Epidermal melanocyte (primary cell): Measurements from ENCODE around the gene PID1.
A peak's percentile ranks its signal among the peaks of the same experiment; 100 is the strongest.

Source experiments
- DNase-seq: peaks from one replicate; pipeline ENCODE4 v3.0.0; 2011; ENCODE audit warnings: low spot score; ENCODE audit not compliant: insufficient read length

Gene PID1

DNA sequence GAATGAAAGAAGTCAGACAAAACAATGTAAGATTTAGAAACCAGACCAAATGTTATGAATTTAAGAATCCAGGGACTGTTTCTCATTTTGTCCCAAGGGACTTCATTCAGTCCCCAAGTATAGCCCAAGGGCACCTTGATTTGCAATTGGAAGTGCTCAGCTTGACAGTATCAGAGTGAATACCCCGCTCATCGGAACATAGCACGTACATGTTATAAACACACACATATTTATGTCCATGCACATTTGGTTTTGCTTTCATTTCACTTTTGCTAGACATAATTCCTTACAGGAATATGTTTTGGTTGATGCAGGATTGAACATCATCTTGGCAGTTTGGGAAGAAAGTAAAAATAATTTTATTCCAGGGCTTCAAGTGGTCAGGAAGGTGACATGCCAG lies 100.2 kb downstream of the PID1 start:
- no peak for DNase-seq

DNA sequence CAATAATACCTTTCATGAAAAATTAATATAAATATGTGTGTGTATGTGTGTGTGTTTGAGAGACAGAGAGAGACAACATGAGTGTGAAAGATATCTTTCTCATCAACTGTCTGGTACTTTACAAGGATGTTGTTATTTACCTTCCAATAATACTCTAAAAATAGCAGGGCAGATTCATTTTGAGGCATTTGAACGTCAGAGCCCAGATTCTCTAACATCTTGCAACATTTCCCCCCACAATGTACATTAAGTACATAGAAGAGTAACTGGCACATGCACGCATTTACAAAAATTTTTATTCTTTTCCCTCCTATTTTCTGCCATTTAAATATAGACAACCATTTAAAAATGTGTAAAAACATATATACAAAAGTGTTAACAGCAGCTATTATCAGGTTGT lies 100.9 kb downstream of the PID1 start:
- no peak for DNase-seq

DNA sequence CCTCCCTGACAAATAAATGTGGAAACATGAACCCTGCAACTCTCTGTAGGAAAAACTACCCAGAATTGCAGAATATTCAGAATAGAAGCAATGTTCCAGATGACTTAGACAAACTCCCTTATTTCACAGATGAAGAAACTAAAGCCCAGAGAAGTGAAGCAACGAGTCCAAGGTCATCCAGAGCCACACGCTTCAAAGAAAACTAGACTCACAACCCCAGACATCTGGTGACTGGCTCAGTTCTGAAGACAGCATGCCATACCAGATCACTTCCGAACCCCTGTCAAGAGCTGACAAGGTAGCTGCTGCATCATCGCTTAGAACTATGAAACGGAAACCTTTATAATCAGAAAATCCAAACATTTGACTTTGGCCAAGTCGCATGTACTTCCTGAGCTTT lies 101.3 kb downstream of the PID1 start:
- no peak for DNase-seq

DNA sequence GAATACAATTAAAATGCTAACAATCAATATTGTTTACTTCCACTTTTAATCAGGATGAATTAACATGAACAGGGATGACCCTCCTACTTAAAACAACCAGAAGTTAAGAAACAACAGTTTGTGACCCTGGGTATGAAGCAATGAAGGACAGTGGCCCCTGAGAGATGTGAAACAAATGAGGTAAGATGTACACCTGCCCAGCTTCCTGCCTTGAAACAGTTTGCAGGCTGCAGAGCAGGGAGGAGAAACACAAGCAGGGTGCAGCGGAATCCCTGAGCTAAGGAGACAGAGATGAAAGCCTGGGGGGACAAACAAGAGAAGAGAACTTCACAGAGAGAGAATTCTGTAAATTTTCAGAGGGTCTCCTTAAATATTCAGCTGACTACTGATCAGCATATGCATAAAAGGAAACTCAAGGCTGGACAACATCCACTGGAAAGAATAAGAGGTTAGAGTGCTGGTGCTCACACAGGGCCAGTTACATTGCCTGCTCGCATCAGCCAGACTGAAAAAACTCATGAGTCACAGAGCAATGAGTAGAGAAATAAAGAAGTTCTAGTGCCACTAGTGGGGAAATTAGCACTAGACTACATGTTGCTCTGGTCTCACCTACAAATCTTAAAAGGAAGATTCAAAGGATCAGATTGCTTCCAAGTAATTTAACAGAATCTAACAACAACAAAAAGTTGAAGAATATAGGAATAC lies 106.4 kb downstream of the PID1 start:
- DNase-seq: no peak

DNA sequence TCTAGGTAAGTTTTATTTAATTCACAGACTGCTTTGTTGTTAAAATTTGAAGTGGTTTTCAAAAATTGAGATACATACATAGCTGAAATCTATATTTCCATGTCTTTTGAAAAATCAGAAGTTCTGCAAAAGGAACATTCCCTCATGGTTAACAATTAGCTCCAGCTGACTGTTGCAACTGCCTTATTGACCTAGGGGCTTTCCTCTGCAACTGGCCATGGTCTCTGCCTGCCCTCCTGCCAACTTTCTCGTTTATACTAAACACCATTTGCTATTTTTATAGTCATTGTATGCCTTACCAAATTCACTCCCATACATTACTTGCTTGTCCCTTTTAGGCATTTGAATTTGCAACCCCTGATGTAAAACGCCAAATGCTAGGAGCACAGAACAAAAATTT lies 107.2 kb downstream of the PID1 start:
- no peak for DNase-seq

DNA sequence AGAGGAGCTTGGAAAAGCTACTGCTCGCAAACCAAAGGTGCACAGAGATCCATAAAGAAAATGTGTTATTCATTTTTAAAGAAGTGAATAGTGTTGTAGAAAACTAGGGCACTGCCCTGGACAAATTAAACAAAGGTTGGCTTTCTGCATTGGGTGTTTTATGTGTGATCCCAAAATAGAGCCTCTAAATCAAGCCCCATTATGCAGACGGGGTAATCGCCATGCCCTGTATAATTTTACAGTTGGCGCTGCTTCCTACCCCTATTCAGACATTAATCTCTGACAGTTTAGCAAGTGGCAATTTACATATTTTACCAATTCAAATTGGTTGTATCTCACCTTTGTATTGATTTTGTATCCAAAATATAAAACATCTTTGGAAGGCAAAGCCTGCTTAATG lies 109.1 kb downstream of the PID1 start:
- no peak for DNase-seq

DNA sequence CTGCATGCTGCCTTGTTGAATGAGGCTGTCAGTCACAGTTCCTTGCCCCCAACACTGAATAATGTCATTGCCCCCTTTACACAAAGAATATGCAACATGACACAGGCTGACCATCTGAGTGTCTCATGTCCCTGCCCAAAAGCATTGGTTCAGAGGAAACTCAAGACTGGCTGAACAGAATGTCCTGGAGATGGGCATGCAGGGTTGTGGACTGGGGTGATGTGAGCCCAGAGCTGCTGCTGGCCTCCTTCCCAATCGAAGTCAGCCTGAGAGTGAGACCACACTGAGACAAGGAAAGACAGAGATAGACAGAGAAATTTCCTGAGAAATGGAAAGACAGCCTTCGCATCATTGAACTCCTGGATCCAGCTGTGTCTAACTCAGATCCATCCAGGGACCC lies 110.1 kb downstream of the PID1 start:
- DNase-seq: no peak

DNA sequence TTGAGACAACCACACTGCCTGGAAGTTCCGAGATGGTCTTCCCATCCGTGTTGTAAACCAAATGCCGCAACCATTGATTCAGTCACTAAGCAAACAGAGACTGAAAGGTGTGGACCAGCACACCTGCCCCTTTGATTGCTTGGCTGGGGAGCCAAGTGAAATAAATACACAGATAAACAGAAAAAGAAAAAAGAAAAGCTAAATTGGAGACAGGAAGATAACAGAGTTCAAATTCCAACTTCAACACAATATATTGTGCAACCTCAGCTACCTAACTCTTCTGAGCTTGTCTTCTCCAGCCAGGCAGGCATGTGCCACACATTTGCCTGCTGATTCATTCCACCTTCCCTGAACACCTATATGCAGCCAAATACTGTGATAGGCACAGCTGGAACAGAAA lies 110.9 kb downstream of the PID1 start:
- no peak for DNase-seq

DNA sequence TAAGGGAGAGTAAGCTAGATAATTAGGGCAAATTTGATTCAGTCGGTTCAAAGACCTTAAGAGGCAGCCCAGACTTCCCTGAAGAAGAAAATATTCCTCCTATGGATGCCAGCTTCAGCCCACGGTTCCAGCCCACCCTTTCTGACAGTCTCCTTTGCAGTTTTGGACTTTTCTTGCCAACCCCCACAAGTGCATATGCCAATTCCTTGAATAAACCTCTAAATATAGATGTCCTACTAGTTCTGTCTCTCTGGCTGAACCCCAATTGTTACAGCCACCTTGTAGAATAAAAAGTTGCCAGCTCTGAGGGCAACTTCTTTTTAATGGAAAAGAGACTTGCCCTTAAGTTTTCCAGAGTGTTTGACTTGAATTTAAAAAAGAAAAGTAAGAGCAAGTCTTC lies 111.7 kb downstream of the PID1 start:
- DNase-seq: no peak

DNA sequence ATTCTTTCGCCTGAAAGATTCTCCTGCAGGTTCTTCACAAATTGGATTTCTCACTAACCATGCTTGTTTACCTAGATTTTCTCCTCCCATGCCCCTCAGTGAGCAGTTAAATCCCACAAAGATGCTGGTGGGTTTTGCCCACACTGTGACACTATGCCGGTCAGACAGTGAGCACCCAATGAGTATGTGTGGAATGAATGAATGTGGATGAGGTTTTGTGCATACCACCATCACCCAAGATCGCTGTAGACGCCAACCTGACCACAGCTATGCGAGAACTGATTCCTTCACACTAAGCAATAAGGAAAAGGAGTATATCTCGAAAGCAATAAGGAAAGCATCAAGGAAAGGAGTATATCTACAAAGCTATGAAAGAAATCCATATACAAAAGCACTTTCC lies 116.7 kb downstream of the PID1 start:
- peak; percentile 17 for DNase-seq

DNA sequence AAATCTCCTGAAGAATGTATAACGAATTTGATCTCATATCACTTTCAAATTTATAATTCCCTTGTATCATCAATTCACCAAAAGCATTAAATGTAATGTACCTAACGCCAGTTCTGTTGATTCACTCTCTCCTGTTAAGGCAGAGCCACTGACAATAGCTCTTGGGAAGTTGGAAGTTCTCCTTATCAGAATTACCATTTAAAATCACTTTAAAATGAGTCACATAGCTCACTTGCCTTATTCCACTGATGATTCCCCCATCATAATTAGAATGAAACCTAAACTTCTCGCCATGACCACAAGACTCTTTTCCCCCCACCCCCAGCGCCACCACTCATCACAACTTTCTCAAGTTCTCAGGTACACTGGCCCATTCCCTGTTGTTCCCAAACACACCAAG lies 117.1 kb downstream of the PID1 start:
- DNase-seq: no peak

DNA sequence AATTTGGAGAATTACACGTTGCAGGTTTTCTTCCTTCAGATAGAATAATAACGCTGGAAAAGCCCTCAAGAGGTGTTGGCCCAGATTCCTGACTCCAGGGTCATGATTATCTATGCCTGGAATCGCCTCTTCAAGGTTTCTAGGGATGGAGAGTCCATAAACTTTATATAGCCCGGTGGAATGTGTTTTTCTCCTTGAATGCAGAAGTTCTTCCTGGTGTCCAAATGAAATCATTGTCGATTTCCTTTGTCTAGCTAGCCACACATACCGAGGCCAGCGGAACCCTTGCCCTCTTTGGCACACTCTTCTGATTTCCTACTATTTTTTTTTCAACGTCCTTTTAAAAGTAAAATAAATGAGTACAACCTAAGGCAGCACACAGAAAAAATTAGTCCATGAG lies 117.8 kb downstream of the PID1 start:
- DNase-seq: no peak

DNA sequence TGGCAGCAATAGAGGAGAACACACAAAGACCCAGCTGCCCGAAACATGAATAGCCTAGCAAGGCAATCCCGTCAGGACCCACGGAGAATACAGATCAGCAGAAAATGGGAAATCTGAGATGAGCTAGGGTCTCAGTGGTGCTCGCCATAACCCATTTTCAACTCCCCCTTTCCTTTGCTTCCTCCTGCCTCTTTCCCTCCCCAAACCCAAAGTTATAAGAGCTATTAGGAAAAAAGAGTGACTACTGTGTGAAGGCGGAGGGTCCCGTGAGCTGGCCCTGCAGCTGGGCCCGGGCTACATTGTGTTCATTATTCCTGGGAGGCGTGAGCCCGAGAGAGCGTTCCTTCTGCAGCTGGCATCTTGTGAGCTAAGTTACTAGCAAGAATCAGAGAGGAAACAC lies 118.4 kb downstream of the PID1 start:
- no peak for DNase-seq

DNA sequence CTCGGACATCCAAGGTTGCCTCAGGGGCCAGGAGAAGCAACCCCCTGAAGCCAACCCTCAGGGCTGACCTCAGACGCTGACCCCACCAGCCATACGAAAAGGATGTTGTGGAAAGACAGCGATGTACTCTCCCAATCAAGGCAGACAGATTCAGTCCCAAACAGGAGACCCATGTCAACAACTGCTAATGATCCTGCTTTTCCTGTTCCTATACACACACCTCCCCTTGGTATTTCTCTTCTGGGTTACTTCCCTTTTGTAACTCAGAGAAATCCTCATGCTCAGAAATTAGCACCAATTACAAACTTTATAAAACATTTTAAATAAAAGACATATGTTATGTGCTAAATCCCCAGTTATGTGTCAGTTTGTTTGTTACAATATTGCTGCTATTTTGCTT lies 120.8 kb downstream of the PID1 start:
- no peak for DNase-seq

DNA sequence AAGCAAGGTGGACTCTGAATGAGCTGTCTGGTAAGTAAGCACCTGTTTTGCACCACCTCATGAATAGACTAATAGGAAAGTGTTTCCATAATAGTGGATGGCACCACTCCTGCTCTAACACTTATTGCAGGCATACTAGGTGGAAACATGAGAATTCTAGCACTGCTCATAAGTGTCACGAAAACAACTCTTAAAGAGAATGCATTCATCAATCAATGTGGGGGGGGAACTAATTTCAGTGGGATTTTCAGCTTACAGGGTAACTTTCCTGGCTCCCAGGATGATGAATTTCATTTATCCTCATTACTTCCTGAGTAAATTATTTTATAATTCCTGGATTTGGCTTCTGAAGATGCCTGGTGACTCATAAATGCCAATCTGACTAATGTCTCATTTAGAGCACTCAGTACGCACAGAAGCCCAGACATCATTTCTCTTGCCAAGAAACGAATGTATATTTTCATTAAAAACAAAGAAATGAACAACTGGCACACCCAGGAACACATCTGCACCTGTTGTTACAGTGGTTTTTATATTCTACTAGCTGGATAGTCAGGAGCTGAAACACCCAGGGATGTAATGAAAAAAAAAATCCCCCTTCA lies 129.6 kb downstream of the PID1 start:
- DNase-seq: no peak

DNA sequence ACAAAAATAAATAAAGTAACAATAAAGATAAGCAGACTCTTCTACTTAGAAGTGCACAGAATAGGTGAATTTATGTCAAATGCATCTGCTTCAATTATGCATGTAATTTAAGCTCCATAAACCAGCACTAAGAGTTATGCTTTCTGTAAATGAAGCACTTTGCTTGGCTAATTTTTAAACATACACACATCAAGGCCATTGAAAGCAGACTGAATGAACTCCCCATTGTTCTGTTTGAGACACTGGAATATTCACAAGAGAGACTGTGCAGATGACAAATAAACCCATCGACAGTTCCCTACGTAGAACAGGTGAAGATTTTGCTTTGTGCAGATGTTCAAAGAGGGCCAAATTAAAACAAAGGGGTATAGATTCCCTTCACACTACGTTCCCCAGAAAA lies 133.4 kb downstream of the PID1 start:
- no peak for DNase-seq

DNA sequence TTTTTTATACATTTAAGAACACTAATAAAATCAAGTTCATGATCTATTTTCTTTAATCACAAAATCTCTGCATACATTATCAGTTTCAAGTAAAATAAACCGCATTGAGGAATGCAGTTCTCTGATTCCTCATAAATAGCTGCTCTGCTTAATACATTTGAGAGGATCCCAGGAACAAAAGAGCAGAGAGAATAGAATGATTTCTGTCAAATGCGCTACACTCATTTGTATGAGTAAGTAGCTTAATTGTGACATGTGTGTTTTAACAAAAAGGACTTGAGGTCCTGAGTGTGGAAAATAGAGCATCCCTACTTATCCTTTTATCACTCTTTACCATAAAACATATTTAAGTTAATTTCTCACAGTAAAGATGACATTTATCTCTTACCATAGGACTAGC lies 134.0 kb downstream of the PID1 start:
- DNase-seq: no peak

DNA sequence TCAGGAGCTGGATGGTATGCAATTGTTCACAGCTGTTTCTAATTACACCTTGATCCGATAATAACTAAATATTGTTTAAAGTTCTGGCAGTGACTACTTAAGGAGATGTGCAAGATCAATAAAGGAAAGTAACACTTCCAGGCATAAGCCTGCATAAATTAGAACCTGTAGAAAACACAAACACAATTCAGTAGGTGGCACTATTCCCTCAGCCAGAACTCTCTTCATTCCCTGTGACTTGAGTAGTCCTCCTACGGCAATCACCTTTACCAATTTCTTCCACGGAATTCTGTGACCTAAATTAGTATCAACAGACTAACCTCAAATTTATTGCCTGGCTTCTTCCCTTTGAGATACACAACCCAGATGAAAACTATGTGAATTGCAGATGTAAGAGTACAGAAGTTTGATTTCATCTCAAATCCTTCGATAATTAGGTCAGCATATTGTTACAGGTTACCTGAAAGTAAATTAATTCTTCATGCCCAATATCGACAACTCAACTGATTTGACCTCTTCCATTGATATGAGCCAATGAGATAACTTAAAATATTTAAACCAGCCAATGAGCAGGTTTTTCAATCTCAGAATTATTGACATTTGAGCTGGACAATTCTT lies 137.8 kb downstream of the PID1 start:
- DNase-seq: no peak

DNA sequence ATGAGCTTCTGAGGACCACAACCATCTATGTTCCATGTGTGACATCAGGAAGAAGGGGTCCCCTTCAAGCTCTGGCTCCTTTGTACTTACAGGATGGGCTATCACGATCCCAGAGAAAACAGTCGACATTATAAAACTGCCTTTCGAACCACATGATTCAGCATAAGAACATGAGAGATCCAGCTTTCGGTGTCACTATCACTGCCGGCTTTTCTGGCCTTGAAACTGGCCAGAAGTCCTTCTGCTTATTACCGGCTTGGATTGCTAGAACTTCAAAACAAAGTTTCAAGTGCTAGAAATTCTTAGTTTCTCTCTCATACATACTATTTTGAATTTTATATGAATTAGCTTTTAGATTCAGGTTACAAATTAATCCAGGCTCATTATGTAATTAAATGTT lies 138.9 kb downstream of the PID1 start:
- DNase-seq: no peak

DNA sequence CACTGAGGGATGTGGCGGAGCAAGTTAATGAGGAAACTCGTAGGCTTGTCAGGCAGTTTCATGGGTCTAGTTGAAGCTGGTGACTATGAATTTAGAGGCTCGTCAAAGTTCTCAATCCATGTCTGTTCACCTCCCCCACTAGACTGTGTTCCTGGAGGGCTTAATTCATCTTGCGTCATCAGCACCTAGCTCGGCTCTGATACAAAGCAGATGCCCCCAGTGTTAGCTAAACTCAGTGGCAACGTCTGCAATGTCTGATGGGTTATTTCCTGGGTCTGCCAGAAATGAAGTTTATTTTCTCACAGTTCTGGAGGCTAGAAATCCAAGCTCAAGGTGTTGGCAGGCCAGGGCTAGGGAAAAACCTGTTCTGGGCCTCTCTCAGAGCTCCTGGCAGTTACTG lies 140.6 kb downstream of the PID1 start:
- DNase-seq: no peak

DNA sequence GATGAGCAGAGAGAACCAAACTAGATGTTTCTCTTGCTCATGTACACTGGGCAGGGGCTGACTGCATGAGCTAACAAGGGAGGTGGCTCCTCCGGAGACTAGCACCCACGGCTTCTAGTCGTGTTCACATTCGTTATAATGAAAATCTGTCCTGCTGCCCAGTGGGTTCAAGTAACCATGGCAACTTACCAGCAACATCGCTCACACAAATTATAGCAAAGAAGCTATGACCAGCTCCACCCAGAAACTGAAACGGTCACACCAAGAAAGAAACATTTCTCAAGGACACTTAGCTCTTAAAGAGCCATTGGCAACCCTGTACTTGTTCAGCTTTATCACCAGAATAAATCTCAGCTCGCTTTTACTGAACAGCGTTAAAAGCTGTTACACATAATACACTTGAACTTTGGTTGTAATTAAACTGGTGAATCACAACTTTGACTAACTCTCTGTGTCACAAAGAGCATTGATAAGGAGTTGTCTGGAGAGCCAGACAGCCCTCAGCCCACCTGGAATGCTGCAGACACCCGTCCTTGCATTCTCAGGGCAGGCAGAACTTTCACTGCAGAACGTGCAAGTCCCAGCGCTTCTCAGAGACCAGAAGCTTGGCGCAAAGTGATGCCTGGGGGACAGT lies 141.2 kb downstream of the PID1 start:
- no peak for DNase-seq

DNA sequence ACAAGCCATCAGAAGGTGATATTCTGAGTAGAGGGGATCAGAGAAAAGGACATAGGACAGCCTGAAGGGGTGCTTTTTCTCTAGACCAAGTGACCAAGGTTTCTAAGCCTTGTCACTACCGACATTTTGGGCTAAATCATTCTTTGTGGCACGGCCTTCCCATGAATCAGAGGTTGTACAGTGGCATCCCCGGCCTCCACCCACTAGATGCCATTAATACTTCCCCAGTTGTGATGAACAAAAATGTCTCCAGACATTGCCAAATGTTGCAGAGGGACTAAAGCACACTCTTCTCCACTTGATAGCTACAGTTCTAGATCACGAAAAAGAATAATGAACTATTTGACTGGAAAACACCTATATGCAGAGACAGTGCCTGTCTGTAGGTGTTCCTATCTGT lies 143.6 kb downstream of the PID1 start:
- DNase-seq: no peak

DNA sequence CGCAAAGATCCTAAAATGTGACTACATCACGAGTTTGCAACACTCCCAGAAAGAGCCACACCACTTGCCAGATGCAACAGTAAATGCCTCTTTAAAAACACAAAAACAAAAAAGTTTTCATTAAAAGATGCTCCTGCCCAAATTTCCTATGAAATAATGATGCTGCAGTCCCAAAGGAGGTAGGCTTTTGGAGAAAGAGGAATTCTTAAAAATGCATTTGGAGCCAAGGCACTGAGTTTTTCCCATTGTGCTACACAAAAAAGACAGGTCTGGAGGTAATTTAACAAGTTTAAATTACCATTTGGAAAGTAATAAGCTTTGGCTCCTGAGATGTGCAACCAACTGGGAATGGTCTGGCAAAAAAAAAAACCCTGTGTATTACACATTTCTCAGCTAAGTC lies 145.0 kb downstream of the PID1 start:
- DNase-seq: no peak
